Stimulated activated CD4-positive, alpha-beta T cell treated with anti-CD3 and anti-CD28 coated beads, TNF-alpha, amount 100 ng/mL, for 4 hours (primary cell): ENCODE measurements around the gene SEC16A.

Experiments used
- DNase-seq, 3 experiments: peaks; one replicate each; pipeline ENCODE4 v3.0.0-alpha.2; 2020; ENCODE audit warnings: low read depth in 3 of 3

SEC16A gene

DNA sequence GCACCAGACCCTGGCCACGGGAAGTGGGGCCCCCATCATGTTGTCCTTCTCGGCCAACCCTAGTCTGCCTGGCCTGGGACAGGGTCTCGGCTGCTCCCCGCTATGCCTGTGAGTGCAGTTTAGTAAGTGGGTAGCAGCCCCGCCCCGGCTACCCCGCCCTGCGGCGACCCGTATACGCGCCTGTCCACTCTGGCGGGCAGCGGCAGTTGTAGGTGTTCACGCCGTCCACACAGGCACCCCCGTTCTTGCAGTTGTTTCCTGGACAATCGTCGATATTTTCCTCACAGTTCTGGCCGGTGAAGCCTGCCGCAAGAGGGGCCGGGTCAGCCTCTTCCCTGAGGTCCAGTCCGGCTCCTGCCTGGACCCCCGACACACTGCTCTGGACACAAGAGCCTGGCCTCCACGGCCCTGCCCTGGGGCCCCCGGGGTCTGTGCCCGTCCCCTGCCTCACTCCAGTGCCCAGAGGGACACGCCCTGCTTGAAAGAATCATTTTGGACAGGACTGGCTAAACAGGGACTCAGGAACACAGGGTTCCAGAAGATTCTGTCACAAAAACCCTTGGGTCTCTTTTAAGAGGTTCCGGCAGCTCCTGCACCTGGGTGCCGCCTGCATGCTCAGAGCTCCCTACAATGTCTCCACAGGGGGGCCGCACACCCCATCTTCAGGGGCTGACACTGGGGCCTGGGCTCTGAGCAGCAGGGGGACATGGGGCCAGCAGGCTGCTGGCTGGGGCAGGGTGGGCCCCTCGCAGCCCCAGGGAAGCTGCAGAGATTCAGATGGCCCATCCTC, 36.6 kb upstream of the SEC16A start:
- DNase-seq, result no peak

GRCh38 chr9:136518623-136519022, 35.8 kb upstream of the SEC16A start:
- no peak for DNase-seq

DNA sequence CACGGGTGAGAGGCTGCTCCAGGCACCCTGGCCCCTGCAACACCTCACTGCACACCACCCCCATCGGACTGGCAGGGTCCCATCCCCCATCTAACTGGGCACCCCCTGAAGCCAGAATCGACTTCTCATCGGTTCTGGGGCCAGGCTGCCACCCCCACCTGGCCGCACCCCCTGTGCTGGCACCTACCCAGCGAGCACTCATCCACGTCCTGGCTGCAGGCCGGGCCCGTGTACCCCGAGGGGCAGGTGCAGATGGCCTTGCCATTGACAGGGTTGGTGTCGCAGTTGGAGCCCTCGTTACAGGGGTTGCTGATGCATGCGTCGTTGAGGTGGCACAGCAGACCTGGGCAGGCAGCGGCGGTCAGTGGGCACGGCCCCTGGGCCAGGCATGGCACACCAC, 35.1 kb upstream of the SEC16A start:
- no peak for DNase-seq

GRCh38 chr9:136517012-136517743, 34.3 kb upstream of the SEC16A start:
- no peak for DNase-seq

DNA sequence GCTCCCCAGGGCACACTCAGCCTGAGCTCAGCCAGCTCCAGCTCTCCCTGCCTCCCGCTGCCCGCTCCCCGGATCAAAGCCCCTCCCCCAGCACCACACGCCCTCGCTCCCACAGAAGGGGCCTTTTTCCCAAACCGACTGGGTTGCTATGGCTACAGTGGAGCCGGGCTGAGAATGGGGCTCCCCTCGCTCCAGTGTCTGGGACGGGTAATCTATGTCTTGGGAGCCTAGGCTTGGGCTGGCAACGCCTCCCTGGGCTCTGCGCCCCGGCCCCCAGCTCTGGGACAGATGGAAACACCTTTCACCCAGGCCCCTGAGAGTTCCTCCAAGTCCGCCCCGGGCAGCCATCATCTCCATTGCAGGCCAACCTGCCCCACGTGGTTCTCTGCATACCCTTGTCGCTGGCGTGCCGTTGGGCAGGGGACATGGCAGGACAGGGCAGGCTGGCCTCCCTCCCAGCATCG, 33.4 kb upstream of the SEC16A start:
- DNase-seq, result no peak

DNA sequence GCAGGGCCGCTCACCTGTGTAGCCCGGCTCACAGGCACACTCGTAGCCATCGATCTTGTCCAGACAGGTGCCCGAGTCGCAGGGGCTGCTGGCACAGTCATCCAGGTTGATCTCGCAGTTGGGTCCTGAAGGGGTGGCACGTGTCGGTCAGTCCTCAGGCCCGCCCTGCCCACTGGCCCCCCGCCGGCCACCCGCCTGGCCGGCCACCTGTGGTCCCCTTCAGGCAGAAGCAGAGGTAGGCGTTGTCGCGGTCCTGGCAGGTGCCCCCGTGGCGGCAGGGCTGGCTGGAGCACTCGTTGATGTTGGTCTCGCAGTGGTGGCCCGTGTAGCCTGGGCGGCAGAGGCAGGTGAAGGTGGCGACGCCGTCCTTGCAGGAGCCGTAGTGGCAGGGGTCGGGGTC, 32.4 kb upstream of the SEC16A start:
- DNase-seq, result no peak

- DNase-seq, result no peak
These were observed 31.3 kb upstream of the SEC16A start for GRCh38 chr9:136514022-136514714.

GRCh38 chr9:136513191-136513590, 30.4 kb upstream of the SEC16A start:
- DNase-seq, result no peak

DNA sequence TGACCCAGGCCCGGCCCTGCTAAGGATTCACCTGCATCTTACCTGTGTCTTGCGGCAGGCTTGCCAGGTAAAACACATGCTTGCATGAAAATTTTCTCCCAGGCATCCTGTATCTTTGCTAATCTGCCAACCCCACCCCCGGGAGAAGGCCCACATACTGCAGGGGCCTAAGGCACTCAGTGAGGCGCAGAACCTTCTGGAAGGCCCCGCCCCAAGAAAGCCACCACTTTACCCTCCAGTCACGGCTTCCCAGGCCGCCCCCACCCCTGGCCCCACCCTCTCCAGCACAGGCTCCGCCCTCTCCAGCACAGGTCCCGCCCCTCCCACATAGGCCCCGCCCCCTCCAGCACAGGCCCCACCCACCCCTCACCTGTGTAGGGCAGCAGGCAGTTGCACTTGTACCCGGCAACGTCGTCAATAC, 29.8 kb upstream of the SEC16A start:
- no peak for DNase-seq

DNA sequence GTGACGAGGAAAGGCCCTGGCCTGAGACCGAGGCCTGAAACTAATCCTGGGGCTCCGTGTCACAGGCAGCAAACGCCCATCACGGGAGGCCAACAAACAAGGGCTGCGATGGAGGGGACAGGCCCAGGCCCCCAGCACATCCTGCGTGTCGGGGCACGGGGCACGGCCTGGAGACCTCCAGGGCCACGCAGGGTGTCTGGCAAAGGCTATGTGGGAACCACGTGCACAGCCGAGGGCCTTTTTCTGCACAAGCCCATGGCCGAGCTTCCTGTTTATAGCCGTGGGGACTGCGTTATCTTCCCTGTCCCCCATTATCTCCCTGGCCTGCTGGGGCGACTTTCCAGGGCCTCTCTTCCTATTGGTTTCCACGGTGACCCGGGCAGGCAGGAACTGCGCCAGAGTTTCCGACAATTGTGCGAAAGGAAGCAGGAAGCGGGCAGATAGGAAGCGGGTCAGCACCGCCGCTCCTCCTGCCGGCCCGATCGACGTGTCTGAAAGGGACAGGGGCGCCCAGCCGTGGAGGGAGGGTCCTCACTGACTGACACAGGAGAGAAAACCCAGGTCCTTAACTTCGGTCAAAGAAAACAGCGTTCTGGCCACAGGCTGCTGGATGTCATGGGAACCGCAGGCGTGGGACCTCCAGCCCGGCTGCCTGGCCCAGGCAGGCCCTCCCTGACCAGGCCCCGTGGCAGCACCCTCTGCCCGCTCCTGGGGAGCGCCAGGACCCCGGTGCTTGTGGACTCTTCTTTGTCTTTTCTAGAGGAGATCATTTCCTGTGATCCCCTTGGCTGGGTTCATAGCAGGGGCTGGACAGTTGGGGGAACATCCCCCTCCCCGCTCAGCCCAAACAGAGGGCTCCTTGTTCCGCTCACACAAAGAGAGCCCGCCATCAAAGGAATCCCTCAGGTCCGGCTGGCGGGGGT, 29.1 kb upstream of the SEC16A start:
- DNase-seq, result no peak

DNA sequence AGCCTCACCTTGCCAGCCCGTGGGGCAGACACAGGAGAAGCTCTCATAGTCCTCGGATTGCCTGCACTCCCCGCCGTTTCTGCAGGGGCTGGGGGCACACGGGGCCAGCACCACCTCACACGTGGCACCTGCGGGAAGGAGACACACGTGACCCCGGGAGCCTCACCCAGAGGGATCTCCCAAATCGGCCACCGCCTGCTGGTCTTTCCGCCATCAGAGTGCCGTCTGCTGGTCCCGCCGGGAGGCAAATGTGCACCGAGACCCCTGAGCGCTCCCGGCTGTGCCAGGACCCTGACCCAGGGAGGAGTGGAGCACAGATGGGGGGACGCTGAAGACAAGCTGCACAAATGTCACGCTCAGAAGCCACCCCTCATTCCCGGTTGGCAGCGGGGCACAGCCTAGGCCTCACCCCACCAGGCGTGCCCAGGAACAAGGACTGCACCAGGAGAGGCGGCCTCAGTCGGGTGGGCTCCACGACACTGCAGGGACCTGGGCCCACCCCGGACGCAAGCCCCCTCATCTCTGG, 28.4 kb upstream of the SEC16A start:
- DNase-seq, result no peak

DNA sequence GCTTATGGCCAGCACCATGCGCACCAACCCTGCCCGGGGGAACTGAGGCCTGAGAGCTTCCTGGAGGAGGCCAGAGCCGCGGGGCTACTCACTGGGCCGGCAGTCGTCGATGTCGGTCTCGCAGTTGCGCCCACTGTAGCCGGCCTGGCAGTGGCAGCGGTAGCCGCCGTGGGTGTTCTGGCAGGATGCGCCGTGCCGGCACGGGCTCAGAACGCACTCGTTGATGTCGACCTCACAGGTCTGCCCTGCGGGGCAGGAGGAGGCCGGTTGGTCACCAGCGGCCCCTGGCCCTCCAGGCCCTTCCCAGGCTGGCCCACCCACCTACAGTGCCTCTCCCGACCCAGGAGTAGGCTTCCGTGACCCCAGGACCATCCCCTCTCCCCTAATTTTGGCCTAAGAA, 27.7 kb upstream of the SEC16A start:
- DNase-seq, result no peak

- no peak for DNase-seq
These were observed 26.7 kb upstream of the SEC16A start for GRCh38 chr9:136509549-136509948.

GRCh38 chr9:136508729-136509500, 26.1 kb upstream of the SEC16A start:
- no peak for DNase-seq

- no peak for DNase-seq
These were observed 25.1 kb upstream of the SEC16A start for GRCh38 chr9:136507992-136508375.

DNA sequence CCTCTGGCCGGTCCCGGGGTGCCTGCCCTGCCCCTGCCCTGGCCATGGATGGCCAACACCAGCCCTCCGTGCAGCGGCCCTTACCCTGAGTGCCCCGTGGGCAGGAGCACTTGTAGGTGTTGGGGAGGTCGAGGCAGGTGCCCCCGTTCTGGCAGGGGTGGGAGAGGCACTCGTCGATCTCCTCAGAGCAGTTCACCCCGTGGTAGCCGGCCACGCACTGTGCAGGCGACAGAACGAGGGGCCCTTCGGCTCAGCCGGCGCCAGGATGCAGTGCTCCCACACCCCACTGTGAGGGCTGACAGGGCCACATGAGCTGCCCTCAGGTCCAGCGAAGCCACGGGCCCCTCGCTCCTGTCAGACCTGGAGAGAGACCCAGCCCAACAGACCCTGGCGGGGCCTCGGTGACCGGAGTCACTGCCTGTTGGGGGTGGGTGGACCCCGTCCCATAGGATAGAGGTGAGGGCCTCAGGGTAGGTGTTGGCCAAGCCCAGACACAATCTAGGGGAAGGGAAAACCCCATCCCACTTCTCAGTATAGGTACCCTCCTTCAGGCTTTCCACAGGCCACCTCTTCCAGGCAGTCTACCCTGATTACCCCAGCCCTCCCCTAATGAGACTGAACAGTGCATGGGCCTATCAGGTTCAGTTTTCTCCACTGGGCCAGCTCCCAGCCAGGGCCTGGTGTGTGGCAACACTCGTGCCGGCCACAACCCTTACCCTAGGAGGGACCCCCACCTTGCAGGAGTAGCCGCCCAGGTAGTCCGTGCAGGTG, 24.6 kb upstream of the SEC16A start:
- DNase-seq, result no peak

DNA sequence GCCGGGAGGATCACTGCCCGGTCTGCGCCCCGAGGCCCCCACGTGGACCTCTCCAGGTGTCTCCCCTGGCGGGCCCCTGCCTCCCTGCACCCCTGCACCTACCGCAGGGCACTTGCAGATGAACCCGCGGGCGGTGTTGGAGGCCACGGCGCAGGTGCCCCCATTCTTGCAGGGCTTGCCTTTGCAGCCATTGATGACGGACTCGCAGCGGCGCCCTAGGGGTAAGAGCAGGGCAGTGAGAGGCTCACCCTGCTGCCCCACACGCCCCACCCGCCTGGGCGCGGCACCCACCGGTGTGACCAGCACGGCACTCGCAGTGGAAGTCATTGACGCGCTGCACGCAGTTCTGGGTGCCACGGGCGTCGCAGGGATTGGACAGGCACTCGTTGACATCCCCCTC, 23.6 kb upstream of the SEC16A start:
- no peak for DNase-seq

GRCh38 chr9:136505406-136506403, 22.9 kb upstream of the SEC16A start:
- no peak for DNase-seq
